ENCODE data around the gene MEGF11.

The MEGF11 gene

DNA sequence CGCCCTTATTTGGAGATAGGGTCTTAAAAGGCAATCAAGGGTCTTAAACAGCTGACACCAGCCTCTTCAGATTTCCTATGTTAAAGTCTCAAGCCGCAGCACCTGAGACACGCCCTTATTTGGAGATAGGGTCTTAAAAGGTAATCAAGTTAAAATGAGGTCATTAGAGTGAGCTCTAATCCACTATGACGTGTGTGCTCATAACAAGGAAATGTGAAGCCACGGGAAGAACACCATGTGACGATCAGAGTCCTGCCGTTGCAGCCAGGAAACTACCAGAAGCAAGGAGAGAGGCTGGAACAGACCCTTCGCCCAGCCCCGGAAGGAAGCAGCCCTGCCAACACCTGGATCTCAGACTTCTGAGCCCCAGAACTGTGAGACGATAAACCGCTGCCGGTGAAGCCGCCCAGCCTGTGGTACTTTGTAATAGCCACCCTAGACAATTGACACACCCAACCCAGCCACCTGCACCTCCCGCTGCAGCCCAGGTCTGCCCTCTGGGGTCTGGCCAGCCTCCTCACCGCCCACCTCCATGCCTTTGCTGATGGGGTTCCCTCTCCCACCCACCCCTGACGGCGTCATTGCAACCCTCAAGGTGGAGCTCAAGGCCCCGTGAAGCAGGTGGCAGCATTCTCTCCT is 137.9 kb downstream of the MEGF11 start:
- DNase-seq: no peak
- Mint-ChIP-seq H3K36me3 (ENCODE audit: low read depth) (no peaks in the 10 kb centered on the region), H3K4me1 (peaks cover 12% of the 10 kb centered on the region), H3K27me3 (ENCODE audit: low read depth, poor library complexity) (peaks cover 46% of the 10 kb centered on the region), H3K9me3 (no peaks in the 10 kb centered on the region), H3K4me3 (no peak overlapping the region), H3K27ac (no peak overlapping the region)
- TF ChIP-seq, protein P1, sequence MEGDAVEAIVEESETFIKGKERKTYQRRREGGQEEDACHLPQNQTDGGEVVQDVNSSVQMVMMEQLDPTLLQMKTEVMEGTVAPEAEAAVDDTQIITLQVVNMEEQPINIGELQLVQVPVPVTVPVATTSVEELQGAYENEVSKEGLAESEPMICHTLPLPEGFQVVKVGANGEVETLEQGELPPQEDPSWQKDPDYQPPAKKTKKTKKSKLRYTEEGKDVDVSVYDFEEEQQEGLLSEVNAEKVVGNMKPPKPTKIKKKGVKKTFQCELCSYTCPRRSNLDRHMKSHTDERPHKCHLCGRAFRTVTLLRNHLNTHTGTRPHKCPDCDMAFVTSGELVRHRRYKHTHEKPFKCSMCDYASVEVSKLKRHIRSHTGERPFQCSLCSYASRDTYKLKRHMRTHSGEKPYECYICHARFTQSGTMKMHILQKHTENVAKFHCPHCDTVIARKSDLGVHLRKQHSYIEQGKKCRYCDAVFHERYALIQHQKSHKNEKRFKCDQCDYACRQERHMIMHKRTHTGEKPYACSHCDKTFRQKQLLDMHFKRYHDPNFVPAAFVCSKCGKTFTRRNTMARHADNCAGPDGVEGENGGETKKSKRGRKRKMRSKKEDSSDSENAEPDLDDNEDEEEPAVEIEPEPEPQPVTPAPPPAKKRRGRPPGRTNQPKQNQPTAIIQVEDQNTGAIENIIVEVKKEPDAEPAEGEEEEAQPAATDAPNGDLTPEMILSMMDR (IDR thresholded peaks at IDR 0.05): no peak

DNA sequence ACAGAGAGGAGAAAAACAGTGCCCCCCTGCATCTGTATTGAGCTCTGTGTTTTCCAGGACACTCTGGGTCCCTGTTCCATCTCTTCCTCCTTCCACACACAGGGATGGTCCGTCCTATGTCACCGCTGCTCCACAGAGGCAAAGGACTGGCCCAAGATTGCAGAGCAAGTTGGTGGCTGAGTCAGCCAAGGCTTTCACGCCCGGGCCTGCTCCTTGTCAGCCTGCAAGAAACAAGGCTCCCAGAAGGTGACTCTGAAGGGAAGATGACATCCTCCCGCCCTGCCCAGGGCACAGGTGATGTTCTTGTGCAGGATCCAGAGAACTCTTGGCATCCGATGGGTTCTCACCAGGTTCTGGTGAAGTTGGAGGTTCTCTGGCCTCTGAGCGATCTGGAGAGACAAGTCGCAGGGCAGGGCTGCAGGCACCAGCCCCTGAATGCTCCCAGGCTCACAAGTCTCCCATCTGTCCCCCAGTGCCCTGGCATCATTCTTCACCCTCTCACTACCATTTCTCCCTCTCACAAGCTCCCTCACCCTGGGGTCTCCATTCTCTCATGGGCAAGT is 138.6 kb downstream of the MEGF11 start:
- no peak for DNase-seq
- Mint-ChIP-seq H3K27ac (no peak overlapping the region), H3K9me3 (no peaks in the 10 kb centered on the region), H3K4me1 (peaks cover 12% of the 10 kb centered on the region), H3K36me3 (ENCODE audit: low read depth) (no peaks in the 10 kb centered on the region), H3K27me3 (ENCODE audit: low read depth, poor library complexity) (peaks cover 45% of the 10 kb centered on the region), H3K4me3 (no peak overlapping the region)
- TF ChIP-seq, protein P1 (IDR thresholded peaks at IDR 0.05): no peak

DNA sequence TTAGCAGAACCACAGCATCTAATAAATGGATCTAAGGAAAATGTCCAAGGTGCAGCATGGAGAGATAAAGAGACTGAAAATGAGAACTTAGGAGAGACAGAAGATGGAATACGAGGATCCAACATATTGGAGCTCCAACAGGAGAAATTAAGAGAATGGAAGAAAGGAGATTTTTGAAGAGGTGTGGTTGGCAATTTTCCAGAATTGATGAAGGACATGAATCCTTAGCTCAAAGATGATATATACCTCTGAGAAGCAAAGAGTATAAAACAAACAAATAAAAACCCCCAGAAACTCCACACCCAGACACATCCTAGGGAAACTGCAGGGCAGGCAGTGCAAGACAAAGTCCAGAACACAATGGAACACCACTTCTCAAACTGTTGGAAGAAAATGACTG is 141.2 kb downstream of the MEGF11 start:
- no peak for DNase-seq
- Mint-ChIP-seq H3K27ac (no peak overlapping the region), H3K27me3 (ENCODE audit: low read depth, poor library complexity) (peaks cover 56% of the 10 kb centered on the region), H3K36me3 (ENCODE audit: low read depth) (no peaks in the 10 kb centered on the region), H3K9me3 (no peaks in the 10 kb centered on the region), H3K4me3 (no peak overlapping the region), H3K4me1 (peaks cover 30% of the 10 kb centered on the region)
- TF ChIP-seq, protein P1 (IDR thresholded peaks at IDR 0.05): no peak

DNA sequence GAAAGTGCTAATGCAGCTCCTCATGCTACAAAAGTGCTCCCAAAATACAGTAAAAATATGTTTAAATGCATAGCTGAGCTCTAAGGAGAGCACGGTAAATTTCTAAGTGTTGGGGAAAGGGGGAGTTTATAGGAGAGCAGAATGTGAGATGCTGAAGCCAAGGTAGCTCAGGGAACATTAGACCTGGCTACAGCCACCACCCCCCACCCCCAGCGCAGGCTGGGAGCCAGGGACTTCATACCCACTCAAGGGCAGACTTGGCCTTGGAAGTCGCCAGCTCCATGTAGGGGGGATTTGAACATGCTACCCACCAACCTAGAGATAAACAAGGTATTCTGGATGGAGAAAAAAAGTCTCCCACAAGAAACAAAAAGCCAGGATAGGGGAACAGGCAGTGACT is 142.2 kb downstream of the MEGF11 start:
- DNase-seq: no peak
- peaks cover 55% of the 10 kb centered on the region for H3K27me3 Mint-ChIP-seq (ENCODE audit: low read depth, poor library complexity)
- TF ChIP-seq, protein P1 (IDR thresholded peaks at IDR 0.05): no peak
- peaks cover 37% of the 10 kb centered on the region for H3K4me1 Mint-ChIP-seq
- no peak overlapping the region for H3K27ac Mint-ChIP-seq
- H3K9me3 Mint-ChIP-seq: no peaks in the 10 kb centered on the region
- H3K4me3 Mint-ChIP-seq: no peak overlapping the region
- H3K36me3 Mint-ChIP-seq (ENCODE audit: low read depth): no peaks in the 10 kb centered on the region

DNA sequence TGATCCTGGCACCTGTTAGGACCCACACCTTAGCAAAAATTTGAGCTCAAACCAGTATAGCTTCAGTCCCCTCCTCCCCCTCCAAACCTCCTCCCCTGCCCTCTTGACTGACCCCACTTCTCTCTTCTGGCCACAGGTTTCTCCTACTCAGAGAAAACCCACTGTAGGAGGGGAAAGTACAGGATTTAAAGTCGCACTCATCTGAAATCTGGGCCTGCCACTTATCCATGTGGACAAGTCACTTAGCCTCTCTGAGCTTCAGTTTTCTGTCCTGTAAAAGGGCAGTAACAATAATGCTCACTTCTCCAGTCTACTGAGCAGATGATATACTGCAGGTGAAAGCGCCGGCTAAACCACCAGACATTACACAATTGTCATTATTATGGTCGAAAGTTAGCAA is 142.7 kb downstream of the MEGF11 start:
- peaks cover 41% of the 10 kb centered on the region for H3K4me1 Mint-ChIP-seq
- no peaks in the 10 kb centered on the region for H3K9me3 Mint-ChIP-seq
- TF ChIP-seq, protein P1 (IDR thresholded peaks at IDR 0.05): no peak
- no peak for DNase-seq
- H3K4me3 Mint-ChIP-seq: no peak overlapping the region
- peaks cover 56% of the 10 kb centered on the region for H3K27me3 Mint-ChIP-seq (ENCODE audit: low read depth, poor library complexity)
- H3K27ac Mint-ChIP-seq: no peak overlapping the region
- no peaks in the 10 kb centered on the region for H3K36me3 Mint-ChIP-seq (ENCODE audit: low read depth)

DNA sequence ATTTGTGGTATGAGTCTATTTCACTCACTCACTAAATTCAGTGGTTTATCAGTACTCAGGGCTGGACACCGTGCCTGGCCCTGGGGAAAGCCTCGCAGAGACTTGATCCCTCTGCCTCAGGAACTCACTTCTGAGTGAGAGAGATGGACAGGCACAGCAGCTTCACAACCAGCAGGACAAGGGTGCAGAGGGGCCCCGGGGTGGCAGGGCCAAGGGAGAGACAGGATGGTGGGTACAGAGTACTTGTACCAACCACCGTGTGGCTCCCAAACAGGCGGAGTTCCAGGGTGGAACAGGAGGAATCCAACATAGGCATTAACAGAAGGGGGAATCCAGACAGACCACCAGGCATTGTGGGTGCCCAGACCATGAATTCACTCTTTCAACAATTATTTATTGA is 143.7 kb downstream of the MEGF11 start:
- TF ChIP-seq, protein P1 (IDR thresholded peaks at IDR 0.05): no peak
- H3K4me1 Mint-ChIP-seq: peaks cover 38% of the 10 kb centered on the region
- H3K4me3 Mint-ChIP-seq: no peak overlapping the region
- H3K9me3 Mint-ChIP-seq: no peaks in the 10 kb centered on the region
- no peaks in the 10 kb centered on the region for H3K36me3 Mint-ChIP-seq (ENCODE audit: low read depth)
- H3K27me3 Mint-ChIP-seq (ENCODE audit: low read depth, poor library complexity): peaks cover 53% of the 10 kb centered on the region
- H3K27ac Mint-ChIP-seq: no peak overlapping the region
- DNase-seq: no peak

Data from nephron progenitor cell (in vitro differentiated cells).